ENCODE measurements around the gene TDO2.

Gene TDO2

DNA sequence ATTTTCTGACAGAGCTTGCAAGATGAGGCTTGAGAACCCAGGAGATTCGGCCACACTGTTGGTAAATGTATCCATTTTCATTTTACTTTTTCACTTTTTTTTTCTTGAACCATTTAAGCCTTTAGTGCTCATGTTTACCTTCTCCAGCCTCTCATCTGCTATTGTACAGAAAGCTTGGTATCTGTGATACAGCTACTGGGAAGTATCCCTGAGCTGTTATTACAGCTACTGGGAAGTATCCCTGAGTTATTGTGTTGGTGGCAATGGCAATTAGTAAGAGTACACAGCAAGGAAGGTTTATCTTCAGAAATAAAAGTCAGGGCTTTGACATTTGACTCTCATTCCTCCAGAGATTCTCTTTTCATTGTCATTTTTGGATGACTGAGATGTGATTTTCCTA, 38.3 kb downstream of the TDO2 start:
- no peak for DNase-seq (ENCODE audit: low read depth)
- TF ChIP-seq MYC (IDR thresholded peaks at IDR 0.05; ENCODE audit: low read depth, low read length) (no peak), POLR2A (IDR thresholded peaks at IDR 0.05; ENCODE audit: extremely low read depth, insufficient read length) (no peak)
- TF ChIP-seq, protein P1, sequence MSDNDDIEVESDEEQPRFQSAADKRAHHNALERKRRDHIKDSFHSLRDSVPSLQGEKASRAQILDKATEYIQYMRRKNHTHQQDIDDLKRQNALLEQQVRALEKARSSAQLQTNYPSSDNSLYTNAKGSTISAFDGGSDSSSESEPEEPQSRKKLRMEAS (IDR thresholded peaks at IDR 0.05; ENCODE audit: low read depth, low read length): no peak
- TF ChIP-seq, protein P2, sequence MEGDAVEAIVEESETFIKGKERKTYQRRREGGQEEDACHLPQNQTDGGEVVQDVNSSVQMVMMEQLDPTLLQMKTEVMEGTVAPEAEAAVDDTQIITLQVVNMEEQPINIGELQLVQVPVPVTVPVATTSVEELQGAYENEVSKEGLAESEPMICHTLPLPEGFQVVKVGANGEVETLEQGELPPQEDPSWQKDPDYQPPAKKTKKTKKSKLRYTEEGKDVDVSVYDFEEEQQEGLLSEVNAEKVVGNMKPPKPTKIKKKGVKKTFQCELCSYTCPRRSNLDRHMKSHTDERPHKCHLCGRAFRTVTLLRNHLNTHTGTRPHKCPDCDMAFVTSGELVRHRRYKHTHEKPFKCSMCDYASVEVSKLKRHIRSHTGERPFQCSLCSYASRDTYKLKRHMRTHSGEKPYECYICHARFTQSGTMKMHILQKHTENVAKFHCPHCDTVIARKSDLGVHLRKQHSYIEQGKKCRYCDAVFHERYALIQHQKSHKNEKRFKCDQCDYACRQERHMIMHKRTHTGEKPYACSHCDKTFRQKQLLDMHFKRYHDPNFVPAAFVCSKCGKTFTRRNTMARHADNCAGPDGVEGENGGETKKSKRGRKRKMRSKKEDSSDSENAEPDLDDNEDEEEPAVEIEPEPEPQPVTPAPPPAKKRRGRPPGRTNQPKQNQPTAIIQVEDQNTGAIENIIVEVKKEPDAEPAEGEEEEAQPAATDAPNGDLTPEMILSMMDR (IDR thresholded peaks at IDR 0.05; ENCODE audit: low read depth, low read length): no peak
- no peak overlapping the region for H3K4me3 ChIP-seq (ENCODE audit: low read depth, low read length)

DNA sequence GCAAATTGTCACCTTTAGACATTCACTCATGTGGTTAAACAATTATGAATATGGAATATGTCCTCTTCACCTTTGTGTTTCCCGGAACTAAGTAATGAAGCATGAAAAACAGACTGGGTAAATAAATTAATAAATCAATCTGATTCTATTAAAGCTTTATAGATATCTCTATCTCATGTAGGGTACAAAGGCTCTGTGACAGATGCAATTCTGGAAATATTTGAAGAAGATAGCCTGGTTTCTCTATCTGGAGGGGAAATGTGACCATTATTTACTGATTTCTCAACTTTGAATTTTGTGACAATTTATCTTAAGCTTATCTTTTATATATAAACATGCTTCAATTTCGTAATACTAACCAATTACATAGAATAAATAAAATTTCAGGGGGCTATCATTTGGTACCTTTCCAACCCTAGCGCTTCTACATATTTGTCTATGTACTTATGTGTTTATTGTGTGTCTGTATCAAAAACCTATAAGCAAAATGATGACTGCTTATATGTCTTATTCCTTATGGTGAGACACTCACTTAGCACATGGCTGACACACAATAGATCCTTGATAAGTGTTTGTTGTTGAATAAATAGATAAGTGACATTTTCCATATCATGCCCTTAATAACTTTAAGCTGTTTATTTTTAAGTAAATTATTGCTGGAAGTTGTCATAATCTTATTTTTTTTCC, 40.3 kb downstream of the TDO2 start:
- no peak for TF ChIP-seq MYC (IDR thresholded peaks at IDR 0.05; ENCODE audit: low read depth, low read length)
- TF ChIP-seq, protein P2 (IDR thresholded peaks at IDR 0.05; ENCODE audit: low read depth, low read length): no peak
- TF ChIP-seq, protein P1 (IDR thresholded peaks at IDR 0.05; ENCODE audit: low read depth, low read length): no peak
- TF ChIP-seq POLR2A (IDR thresholded peaks at IDR 0.05; ENCODE audit: extremely low read depth, insufficient read length): no peak
- DNase-seq (ENCODE audit: low read depth): no peak
- H3K4me3 ChIP-seq (ENCODE audit: low read depth, low read length): no peak overlapping the region

DNA sequence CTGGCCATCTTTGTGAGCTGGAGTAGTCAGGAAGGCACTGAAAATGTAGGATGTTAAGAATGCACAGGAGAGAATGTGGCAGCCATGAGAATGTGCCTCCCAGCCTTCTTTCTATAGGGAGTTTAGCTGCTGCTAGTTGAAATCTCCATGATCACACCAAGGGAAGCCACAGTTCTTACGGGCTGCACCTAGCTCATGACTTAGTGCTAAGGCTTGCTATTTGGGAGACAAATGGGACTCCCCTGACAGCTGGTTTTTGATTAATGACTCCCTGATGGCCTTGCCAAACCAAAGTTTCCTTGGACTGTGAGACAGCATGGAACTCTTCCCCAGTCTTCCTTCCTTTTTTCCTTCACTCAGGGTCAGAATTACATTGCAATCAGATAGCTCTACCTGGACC, 41.0 kb downstream of the TDO2 start:
- no peak overlapping the region for H3K4me3 ChIP-seq (ENCODE audit: low read depth, low read length)
- DNase-seq (ENCODE audit: low read depth): no peak

DNA sequence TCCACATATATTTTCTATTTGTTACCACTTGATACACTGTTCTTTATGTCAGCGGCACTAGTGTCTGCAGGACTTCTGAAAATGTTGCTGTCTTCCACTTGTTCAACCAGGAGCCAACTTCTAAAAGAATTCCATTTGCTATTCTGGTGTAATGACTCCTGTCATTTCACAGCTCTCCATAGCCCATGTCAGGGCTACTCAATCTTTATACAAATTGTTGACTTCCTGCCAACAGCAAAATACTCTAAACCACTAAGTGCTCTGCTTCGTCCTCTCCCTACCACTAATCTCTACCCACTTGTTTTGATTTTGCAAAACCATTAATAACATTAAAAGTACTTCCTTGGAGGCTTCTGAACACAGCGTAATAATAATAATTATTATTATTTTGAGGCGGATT, 43.0 kb downstream of the TDO2 start:
- TF ChIP-seq, protein P1 (IDR thresholded peaks at IDR 0.05; ENCODE audit: low read depth, low read length): no peak
- TF ChIP-seq MYC (IDR thresholded peaks at IDR 0.05; ENCODE audit: low read depth, low read length) (no peak), POLR2A (IDR thresholded peaks at IDR 0.05; ENCODE audit: extremely low read depth, insufficient read length) (no peak)
- TF ChIP-seq, protein P2 (IDR thresholded peaks at IDR 0.05; ENCODE audit: low read depth, low read length): no peak
- H3K4me3 ChIP-seq (ENCODE audit: low read depth, low read length): no peak overlapping the region
- no peak for DNase-seq (ENCODE audit: low read depth)

More for the DNA sequence above, 41.0 kb downstream of the TDO2 start:
- TF ChIP-seq, protein P1 (IDR thresholded peaks at IDR 0.05; ENCODE audit: low read depth, low read length): no peak
- TF ChIP-seq POLR2A (IDR thresholded peaks at IDR 0.05; ENCODE audit: extremely low read depth, insufficient read length): no peak
- TF ChIP-seq MYC (IDR thresholded peaks at IDR 0.05; ENCODE audit: low read depth, low read length): no peak
- TF ChIP-seq, protein P2 (IDR thresholded peaks at IDR 0.05; ENCODE audit: low read depth, low read length): no peak

DNA sequence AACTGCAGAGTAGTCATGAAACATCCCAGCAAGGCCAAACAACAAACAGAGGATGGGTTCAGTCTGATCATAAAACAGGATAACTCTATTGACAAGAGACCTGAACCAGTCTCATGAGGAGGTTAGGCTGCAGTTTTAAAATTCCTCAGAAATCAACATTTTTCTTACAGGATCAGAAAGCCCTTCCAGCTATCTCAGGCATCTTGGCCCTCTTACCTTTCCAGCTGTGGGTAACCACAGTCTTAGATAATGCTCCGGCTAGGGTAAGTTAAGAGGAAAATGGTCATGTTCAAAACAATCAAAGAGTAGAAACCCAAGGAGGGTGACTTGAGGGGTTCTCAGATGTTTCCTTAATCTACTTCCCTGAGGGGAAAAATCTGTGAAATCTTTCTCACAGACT, 45.0 kb downstream of the TDO2 start:
- no peak overlapping the region for H3K4me3 ChIP-seq (ENCODE audit: low read depth, low read length)
- no peak for DNase-seq (ENCODE audit: low read depth)
- TF ChIP-seq POLR2A (IDR thresholded peaks at IDR 0.05; ENCODE audit: extremely low read depth, insufficient read length) (no peak), MYC (IDR thresholded peaks at IDR 0.05; ENCODE audit: low read depth, low read length) (no peak)
- TF ChIP-seq, protein P2 (IDR thresholded peaks at IDR 0.05; ENCODE audit: low read depth, low read length): no peak
- TF ChIP-seq, protein P1 (IDR thresholded peaks at IDR 0.05; ENCODE audit: low read depth, low read length): no peak
